ENCODE data around the gene ITPR2. TPM values are rescaled to one million over a fixed set of nuclear protein-coding genes. Genes with fewer than 3 reads are reported as not detected.

The ITPR2 gene
- total RNA-seq, 1 experiment from 2014 or later: 41.6 TPM

DNA sequence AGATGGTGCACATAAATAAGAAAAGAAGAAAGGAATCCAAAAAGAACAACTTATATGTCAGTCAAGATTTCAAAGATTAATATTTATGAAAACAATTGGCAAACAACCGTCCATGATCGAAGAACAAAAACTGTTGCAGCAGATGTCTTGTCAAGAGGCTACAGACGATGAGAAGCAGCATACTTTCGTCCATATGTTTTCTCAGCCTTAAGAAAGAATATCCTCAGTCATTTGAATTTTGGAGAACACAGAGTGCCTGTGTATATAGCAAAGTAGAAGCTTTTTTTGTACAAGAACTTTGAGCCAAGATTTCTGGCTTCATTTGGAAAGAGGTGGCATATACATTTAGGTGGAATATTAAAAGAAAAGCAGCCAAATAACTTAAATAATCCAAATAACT is 297.2 kb downstream of the ITPR2 start:
- H3K4me1 ChIP-seq: no peaks in the 10 kb centered on the region; the same call in 1 of the 2 replicates
- intact Hi-C loops (cut with micrococcal nuclease; ENCODE audit: unreplicated experiment): no loop called here
- Mint-ChIP-seq H3K27ac (ENCODE audit: unreplicated experiment) (no peak overlapping the region), H3K4me3 (ENCODE audit: unreplicated experiment) (no peak overlapping the region), H3K4me1 (ENCODE audit: low read depth, unreplicated experiment) (no peaks in the 10 kb centered on the region), H3K9me3 (ENCODE audit: unreplicated experiment) (no peaks in the 10 kb centered on the region), H3K27me3 (ENCODE audit: insufficient read depth, unreplicated experiment) (no peaks in the 10 kb centered on the region), H3K36me3 (ENCODE audit: insufficient read depth, unreplicated experiment) (no peaks in the 10 kb centered on the region)
- H3K27me3 ChIP-seq (replicated peaks; ENCODE audit: control insufficient read depth, insufficient read depth, low read length): no peaks in the 10 kb centered on the region
- CTCF ChIA-PET: no interaction called here
- POLR2A ChIA-PET: no interaction called here
- TF ChIP-seq, protein P1, sequence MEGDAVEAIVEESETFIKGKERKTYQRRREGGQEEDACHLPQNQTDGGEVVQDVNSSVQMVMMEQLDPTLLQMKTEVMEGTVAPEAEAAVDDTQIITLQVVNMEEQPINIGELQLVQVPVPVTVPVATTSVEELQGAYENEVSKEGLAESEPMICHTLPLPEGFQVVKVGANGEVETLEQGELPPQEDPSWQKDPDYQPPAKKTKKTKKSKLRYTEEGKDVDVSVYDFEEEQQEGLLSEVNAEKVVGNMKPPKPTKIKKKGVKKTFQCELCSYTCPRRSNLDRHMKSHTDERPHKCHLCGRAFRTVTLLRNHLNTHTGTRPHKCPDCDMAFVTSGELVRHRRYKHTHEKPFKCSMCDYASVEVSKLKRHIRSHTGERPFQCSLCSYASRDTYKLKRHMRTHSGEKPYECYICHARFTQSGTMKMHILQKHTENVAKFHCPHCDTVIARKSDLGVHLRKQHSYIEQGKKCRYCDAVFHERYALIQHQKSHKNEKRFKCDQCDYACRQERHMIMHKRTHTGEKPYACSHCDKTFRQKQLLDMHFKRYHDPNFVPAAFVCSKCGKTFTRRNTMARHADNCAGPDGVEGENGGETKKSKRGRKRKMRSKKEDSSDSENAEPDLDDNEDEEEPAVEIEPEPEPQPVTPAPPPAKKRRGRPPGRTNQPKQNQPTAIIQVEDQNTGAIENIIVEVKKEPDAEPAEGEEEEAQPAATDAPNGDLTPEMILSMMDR (IDR thresholded peaks at IDR 0.05; ENCODE audit: insufficient read depth in 1 of 2, low read depth in 1 of 2, low read length in 1 of 2, severe bottlenecking in 1 of 2, unreplicated experiment in 1 of 2): no peak
- no peaks in the 10 kb centered on the region for H3K9me3 ChIP-seq
- no peak for DNase-seq
- BruUV-seq (replicated peaks): no TSS peak
- no peaks in the 10 kb centered on the region for H3K36me3 ChIP-seq (ENCODE audit: control insufficient read depth, insufficient read depth, low read length)
- H3K4me3 ChIP-seq (ENCODE audit: low read depth, low read length): no peak overlapping the region

DNA sequence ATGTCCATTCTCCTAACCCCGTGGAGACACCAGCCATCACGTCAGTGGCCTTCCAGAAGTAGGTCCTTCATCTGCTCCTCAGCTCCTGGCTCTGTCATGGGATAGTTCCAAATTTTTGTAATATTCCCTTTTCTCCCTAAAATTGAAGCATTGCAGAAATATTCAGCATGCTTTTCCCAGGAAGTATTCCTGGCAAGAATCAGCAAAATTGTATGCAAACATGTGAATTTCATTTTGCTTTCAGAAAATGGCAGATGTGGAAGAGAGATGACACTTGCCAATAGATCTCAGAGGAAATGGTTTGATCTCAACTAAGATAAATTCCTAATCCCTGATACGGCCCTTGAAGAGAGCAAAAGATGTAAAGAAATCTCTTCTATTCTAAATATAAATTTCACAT is 298.9 kb downstream of the ITPR2 start:
- H3K4me1 Mint-ChIP-seq (ENCODE audit: low read depth, unreplicated experiment): peaks cover 2% of the 10 kb centered on the region
- H3K9me3 ChIP-seq: no peaks in the 10 kb centered on the region
- no peak overlapping the region for H3K4me3 Mint-ChIP-seq (ENCODE audit: unreplicated experiment)
- H3K36me3 Mint-ChIP-seq (ENCODE audit: insufficient read depth, unreplicated experiment): no peaks in the 10 kb centered on the region
- POLR2A ChIA-PET: no interaction called here
- intact Hi-C loops (cut with micrococcal nuclease; ENCODE audit: unreplicated experiment): no loop called here
- TF ChIP-seq, protein P1 (IDR thresholded peaks at IDR 0.05; ENCODE audit: insufficient read depth in 1 of 2, low read depth in 1 of 2, low read length in 1 of 2, severe bottlenecking in 1 of 2, unreplicated experiment in 1 of 2): no peak
- no peaks in the 10 kb centered on the region for H3K36me3 ChIP-seq (ENCODE audit: control insufficient read depth, insufficient read depth, low read length)
- CTCF ChIA-PET: no interaction called here
- BruUV-seq (replicated peaks): no TSS peak
- H3K4me3 ChIP-seq (ENCODE audit: low read depth, low read length): no peak overlapping the region
- H3K27ac Mint-ChIP-seq (ENCODE audit: unreplicated experiment): no peak overlapping the region
- no peaks in the 10 kb centered on the region for H3K9me3 Mint-ChIP-seq (ENCODE audit: unreplicated experiment)
- DNase-seq: no peak
- H3K4me1 ChIP-seq: no peaks in the 10 kb centered on the region
- no peaks in the 10 kb centered on the region for H3K27me3 ChIP-seq (replicated peaks; ENCODE audit: control insufficient read depth, insufficient read depth, low read length)
- no peaks in the 10 kb centered on the region for H3K27me3 Mint-ChIP-seq (ENCODE audit: insufficient read depth, unreplicated experiment)

DNA sequence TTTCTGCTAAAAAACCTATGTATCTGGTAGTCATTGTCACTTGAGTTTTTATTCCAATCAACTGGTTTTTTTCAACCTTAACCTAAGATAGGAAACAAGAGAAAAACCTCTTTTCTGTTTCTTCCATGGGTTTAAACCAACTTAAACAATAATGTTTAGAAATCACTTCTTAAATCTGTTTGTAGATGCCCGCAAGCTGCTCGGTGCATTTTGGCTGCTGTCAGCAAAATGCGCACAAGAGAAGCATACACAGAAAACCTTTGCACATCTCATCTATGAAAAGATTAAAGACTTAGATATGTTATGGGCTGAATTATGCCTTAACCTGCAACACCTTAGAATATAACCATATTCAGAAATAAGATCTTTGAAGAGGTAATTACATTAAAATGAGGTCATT is 299.8 kb downstream of the ITPR2 start:
- Histone ChIP-seq H3K27me3 (replicated peaks; ENCODE audit: control insufficient read depth, insufficient read depth, low read length) (no peaks in the 10 kb centered on the region), H3K36me3 (ENCODE audit: control insufficient read depth, insufficient read depth, low read length) (no peaks in the 10 kb centered on the region), H3K4me1 (no peaks in the 10 kb centered on the region), H3K4me3 (ENCODE audit: low read depth, low read length) (no peak overlapping the region), H3K9me3 (no peaks in the 10 kb centered on the region)
- CTCF ChIA-PET: no interaction called here
- POLR2A ChIA-PET: no interaction called here
- H3K4me3 Mint-ChIP-seq (ENCODE audit: unreplicated experiment): no peak overlapping the region
- no peaks in the 10 kb centered on the region for H3K36me3 Mint-ChIP-seq (ENCODE audit: insufficient read depth, unreplicated experiment)
- BruUV-seq (replicated peaks): no TSS peak
- TF ChIP-seq, protein P1 (IDR thresholded peaks at IDR 0.05; ENCODE audit: insufficient read depth in 1 of 2, low read depth in 1 of 2, low read length in 1 of 2, severe bottlenecking in 1 of 2, unreplicated experiment in 1 of 2): no peak
- no peaks in the 10 kb centered on the region for H3K27me3 Mint-ChIP-seq (ENCODE audit: insufficient read depth, unreplicated experiment)
- H3K9me3 Mint-ChIP-seq (ENCODE audit: unreplicated experiment): no peaks in the 10 kb centered on the region
- H3K27ac Mint-ChIP-seq (ENCODE audit: unreplicated experiment): no peak overlapping the region
- intact Hi-C loops (cut with micrococcal nuclease; ENCODE audit: unreplicated experiment): no loop called here
- peaks cover 7% of the 10 kb centered on the region for H3K4me1 Mint-ChIP-seq (ENCODE audit: low read depth, unreplicated experiment)
- no peak for DNase-seq

All from Caco-2 (cell line).